Activated CD4-positive, alpha-beta T cell treated with anti-CD3 and anti-CD28 coated beads, Interleukin-2, Interleukin-6, amounts not matched to agents 100 ng/mL and 50 ng/mL, durations not matched to agents 16 hours and 8 hours (primary cell): ENCODE measurements around the gene ZC3H7B.
"Not testable (repeated sequence)": the region's sequence is repeated elsewhere in the genome, so short reads cannot be mapped to it uniquely, and the experiment has no call there.

ENCODE experiments used
- DNase-seq: peaks from one replicate; pipeline ENCODE4 v3.0.0-alpha.2; 2020

ZC3H7B gene

DNA sequence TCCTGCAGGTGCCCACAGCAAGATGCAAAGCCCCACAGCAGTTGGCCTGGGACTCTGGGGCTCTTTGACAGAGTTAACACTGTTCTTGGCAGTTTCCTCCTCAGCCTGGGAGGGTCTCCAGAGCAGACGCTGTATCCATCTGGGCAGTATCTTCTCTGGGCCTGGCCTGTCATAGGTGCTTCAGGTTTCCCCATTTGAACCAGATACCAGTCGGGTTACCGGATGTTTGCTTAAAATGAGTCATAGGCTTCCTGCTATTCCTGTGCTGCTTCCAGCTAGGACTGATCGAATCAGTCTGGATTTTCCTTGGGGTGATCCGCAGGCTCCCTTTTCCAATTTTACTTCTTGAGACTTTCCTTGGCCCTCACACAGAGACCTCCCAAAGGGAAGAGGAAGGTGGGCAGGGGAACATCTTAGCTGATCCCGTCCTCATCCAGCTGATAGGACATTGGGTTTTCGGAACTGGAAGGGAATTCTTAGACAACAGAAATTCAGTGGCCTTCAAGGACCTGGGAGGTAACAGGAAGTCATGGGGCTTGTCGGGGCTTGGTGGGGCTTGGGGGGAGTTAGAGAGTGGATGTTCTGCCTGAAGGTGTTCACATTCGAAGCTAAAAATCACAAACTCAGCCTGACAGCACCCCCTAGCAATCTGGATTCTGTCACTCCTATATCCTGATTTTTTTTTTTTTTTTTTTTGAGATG is 12.9 kb upstream of the ZC3H7B start:
- no peak for DNase-seq

DNA sequence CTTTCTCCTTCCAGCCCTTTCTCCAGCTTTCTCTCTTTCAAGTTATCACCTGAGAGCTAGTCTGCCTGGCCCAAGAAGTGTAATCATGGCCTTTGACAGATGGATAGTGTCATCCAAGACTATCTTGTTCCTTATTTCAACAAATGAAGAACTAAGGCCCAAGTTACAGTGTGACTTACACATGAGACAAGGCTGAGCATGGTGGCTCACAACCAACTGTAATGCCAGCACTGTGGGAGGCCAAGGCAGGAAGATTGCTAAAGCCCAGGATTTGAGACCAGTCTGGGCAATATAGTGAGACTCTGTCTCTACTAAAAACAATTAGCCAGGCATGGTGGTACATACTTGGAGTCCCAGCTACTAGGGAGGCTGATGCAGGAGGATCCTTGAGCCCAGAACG is 11.7 kb upstream of the ZC3H7B start:
- DNase-seq = no peak

DNA sequence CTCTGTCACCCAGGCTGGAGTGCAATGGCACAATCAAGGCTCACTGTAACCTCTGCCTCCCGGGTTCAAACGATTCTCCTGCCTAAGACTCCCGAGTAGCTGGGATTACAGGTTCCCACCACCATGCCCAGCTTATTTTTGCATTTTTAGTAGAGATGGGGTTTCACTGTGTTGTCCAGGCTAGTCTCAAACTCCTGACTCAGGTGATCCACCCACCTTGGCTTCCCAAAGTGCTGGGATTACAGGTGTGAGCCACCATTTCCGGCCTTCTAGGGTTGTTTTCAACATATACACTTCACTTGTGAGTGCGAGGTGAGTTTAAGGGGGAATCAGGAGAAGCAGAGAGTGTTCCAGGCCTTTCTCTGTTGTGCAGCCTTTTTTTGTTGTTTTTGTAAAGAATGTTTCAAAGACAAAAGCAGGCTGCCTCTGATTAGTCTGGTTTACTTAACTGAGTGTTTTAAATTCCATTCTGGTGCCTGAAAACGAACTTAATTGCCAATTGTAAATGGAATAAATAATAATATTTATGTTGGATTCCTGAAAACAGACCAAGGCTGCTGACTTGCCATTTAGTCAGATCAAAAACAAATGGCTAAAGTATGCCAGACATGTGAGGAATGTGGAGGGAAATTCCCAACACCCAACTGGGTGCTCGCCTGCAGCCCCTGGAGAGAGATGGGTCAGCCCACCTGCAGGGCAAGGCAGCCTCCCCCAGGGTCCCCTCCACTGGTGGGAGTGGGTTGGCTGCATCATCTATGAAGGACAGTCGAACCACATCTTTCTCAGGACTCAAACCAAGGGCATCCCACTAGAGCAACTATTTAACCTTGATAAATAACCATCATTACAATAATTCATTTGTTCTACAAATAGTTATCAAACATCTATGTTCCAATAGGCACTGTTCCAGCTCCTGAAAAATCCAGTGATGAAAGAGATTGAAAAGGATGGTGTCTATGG is 10.8 kb upstream of the ZC3H7B start:
- no peak for DNase-seq

DNA sequence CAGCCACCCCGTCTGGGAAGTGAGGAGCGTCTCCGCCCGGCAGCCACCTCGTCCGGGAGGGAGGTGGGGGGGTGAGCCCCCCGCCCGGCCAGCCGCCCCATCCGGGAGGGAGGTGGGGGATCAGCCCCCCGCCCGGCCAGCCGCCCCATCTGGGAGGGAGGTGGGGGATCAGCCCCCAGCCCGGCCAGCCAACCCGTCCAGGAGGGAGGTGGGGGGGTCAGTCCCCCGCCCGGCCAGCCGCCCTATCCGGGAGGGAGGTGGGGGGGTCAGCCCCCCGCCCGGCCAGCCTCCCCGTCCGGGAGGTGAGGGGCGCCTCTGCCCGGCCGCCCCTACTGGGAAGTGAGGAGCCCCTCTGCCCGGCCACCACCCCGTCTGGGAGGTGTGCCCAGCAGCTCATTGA is 6.5 kb upstream of the ZC3H7B start:
- not testable (repeated sequence) for DNase-seq

DNA sequence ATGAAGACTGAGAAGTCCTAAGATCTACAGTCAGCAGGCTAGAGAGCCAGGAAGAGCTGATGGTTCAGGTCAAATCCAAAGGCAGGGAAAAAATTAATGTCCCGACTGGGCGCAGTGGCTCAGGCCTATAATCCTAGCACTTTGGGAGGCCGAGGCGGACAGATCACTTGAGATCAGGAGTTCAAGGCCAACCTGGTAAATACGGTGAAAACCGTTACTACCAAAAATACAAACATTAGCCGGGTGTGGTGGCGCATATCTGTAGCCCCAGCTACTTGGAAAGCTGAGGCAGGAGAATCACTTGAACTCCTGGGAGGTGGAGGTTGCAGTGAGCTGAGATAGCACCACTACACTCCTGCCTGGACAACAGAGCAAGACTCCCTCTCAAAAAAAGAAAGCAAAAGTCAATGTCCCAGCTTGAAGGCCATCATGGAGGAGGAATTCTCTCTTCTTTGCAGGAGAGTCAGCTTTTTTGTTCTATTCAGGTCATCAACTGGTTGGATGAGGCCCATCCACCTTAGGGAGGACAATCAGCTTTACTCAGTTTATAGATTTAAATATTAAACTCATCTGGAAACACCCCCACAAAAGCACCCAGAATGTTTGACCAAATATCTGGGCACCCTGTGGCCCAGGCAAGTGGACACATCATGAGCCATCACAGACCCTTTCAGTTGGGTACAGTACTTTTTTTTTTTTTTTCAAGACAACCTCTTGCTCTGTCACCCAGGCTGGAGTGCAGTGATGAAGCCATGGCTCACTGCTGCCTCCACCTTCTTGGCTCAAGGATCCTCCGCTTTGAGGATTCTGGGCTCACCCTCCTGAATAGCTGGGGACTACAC is 4.3 kb upstream of the ZC3H7B start:
- no peak for DNase-seq

DNA sequence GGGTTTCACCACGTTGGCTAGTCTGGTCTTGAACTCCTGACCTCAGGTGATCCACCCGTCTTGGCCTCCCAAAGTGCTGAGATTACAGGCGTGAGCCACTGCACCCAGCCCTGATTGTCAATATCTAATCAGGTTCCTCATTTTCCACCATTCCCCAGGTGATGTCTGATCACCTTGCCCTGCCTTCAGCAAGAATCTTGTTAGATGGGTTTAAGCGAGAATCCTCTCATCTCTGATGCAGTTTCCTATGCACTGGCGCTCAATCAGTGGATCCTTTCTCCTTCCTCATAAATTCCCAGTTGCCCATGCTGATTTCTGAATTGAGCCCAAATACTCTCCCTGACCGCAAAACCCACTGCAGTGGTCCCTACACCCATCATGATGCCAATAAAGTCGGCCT is 664 bp upstream of the ZC3H7B start:
- DNase-seq = no peak

DNA sequence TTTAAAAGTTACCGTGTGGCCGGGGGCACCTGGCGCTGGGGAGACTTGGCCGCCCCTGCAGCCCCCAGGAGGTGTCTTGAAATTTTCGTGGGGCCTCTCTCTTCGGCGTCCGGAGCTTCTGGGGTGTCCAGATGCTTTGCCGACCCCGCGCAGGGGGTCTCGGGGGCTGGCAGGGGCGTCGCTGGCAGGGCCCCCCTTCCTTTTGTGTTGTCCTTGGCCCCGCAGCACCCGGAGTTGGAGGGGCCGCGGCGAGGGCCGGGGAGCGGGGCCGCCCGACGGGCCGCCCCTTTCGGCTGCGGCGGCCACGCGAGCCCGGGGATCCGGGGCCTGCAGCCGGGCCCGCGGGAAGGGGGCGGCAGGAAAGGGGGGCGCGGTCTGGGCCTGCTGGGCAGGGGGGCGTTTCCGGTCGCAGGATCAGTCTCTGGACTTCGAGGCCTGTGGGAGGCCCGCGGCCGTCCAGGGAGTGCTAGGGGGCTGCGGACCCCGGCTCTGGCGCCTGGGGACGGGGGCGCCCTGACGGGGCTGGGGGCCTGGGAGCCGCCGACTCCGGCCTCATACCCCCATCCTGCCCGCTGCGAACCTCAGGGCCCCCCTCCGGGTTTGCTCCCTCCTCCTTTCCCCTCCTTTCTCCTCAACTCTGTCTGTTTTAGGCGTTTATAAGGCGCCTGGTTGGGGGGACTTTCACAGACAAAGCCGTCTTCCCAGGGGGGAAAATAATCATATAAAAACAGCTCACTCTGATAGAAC is 869 bp downstream of the ZC3H7B start:
- no peak for DNase-seq

DNA sequence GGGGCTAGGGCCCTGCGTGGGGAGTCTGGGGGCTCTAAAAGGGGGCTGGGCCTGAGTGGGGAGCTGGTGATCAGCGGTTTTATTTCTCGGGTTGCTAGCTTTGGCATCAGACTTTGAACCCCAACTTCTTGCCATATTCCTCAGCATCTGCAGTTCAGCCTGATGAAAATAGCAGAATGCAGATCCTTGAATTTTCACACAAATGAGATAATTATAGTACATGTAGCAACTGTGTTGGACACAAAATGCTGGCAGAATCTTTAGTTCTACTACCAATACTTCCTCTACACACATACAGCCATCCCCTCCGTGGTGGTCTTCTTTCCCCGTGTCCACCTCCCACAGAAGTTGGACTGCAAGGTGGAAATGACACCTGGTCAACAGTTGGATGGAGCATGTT is 1.5 kb downstream of the ZC3H7B start:
- DNase-seq = no peak

DNA sequence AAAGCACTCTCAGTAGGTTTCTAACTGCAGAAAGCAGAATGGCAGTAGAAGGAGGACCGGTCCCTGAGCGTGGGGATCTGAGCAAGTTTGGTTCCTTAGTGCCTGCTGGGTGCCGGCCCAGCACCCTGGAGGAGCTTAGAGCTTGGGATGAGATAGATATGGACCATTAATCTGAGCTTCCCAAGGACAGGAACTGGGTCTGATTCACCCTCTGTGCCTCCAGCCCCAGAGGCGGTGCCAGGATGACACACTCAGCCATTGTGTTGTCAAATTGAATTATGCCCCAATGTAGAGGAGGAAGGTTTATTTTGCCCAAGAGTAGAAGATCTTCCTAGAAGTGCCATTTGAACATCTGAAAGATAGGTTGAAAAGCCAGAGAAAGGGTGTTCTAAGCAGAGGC is 4.3 kb downstream of the ZC3H7B start:
- DNase-seq = no peak

DNA sequence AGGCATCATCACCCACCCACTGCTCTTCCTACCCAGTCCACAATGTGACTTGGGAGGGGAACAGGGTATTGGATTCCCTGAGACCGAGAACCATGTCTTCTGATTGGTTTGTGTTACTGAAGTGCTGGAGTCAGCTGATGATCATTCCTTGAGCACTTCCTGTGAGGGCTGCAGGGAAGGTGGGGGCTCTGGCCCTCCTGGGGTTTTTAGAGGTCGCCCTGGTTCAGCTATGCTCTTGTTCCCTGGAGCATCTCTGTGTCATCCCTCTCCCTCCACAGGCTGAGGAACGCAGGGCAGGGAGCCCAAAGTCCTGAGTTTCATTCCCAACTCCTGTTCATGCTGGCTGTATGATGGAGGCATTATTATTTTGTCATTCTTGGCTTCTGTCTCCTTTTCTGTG is 6.7 kb downstream of the ZC3H7B start:
- DNase-seq = no peak

DNA sequence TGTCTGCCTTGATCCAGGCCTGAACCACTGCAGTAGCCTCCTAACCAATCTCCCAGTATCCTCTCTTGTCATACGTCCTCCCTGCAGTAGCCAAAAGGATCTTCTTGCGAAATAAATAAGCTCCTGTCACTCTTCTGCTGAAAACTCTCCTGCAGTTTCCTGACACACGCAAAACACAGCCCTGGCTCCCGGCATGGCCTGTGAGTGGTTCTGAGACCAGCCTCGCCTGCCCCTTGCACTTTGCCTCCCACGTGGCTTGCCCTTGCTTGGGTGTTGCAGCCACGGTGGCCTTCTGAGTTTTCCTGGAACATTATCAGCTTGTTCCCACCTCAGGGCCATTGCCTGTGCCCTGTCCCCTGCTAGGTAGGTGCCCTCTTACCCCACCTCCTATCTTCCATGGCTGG is 7.2 kb downstream of the ZC3H7B start:
- DNase-seq = no peak

DNA sequence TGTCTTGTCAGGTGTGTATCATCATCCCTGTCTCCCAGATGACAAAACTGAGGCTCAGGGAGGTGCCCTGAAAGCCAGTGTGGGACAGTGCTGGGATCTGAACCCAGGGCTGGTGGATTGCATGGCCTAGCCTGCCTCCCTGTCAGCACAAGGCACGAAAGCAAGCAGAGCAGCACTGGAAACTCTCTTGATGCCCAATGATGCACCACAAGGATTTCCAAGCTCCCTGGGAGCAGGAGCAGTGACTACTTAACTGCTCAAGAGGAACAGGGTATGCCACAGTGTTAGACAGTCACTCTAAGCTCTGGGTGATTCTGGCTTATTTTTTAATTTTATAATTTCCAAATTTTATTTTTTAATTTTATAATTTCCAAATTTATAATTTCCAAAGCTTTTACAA is 9.0 kb downstream of the ZC3H7B start:
- no peak for DNase-seq

DNA sequence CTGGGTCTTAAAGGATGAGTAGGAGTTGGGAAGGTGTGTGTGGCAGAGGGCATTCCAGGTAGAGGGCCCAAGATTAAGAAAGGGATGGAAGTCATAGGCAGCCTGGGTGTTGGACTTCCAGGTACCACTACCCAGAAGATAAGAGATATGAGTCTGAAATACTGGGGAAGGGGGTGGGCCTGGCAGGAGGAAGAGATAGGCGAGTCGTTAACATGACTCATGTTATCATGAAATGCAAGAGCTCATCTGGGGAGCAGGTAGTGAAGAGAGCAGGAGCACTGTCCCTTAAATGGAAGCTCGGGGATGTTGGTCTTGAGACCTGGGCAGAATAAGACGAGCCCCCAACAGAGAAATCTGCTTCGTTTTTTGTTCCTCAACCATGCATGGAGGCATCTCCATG is 10.2 kb downstream of the ZC3H7B start:
- DNase-seq = no peak

DNA sequence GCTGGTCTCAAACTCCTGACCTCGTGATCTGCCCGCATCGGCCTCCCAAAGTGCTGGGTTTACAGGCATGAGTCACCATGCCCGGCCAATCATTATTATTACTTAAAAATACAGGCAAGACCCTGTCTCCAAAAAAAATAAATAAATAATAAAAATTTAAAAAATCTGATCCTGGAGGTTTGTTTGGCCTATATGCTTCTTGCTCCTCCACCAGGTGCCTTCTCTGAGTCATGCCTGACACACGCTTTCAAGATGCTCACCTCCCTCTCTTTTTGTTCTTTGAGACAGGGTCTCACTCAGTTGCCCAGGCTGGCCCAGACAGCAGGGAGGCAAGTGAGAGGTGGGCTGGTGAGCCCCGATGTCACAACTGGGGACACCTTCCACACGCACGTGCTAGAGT is 13.5 kb downstream of the ZC3H7B start:
- DNase-seq = no peak

DNA sequence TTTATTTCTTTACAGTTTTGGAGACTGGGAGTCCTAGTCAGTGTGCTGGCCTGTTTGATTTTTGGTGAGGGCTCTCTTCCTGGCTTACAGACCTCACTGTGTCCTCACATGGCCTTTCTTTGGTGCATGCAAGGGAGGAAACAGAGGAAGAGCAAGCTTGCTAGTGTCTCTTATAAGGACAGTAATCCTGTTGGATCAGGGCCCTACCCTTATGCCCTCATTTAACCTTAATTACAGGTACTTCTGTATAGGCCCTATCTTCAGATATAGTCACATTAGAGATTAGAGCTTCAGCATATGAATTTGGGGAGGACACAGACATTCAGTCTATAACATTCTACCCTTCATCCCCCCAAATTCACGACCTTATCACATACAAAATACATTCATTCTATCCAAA is 14.3 kb downstream of the ZC3H7B start:
- no peak for DNase-seq

DNA sequence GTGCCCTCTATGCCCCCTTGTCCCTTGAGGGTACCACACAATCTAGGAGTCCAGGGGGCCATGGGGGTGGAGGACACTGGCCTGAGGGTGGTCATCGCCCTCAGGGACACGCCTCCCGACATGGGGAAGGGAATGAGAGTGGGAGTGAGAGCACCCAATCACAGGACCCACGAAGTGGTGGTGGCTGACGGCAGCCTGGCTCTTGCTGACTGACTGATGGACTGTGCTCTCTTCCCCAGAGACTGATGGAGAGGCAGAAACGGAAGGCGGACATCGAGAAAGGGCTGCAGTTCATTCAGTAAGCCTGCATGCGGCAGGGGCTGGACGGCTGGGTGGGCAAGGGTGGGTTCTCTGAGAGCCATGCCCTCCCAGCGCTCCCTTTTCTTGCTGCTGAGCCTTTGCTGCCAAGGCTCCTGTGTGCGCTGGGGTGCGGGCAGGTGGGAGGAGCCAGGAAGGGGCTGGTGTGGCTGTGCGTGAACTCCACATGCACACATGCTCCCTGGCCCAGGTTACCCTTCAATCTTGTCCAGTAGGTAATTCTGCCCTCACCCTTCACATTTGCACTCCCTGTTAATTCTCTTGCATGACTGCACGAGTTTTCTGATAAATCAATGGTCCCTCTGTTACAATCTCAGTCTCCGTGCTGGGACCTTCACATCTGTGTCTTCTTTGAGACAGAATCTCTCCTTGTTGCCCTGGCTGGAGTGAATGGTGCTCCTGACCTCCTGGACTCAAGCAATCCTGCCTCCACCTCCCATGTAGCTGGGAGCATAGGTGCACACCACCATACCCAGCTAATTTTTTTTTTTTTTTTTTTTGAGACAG is 19.3 kb downstream of the ZC3H7B start:
- DNase-seq = no peak

DNA sequence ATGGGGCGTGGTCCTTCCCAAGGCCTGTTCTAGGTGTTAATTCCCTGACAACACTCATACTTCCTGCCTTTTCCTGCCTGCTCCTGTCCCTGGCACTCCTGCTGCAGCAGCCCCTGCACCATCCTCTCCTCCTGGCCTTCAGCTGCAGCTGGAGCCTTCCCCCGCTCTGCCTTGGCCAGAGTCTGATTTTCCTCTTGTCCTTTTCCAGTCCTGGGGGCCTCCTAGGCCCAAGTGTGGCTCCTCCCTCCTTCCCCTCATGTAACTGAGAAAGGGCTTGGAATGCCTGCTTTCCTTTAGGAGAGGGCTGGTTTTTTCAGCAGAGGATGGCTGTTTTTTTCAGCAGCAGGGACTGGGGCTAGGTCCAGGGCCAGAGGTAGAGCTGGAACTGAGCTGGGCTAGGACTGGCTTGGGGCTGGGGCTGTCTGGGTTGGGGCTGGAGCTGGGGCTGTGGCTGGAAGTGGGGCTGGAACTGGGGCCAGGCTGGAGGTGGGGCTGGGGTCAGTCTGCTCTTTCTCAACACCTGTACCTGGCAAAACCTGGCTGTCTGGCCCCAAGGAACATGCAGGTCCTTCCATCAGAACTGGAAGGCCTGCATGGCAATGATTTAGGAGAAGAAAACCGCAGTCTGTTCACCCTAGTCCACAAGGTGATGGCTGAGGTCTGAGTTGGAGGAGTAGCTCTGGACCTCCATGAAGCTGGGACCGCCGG is 23.6 kb downstream of the ZC3H7B start:
- DNase-seq = no peak

DNA sequence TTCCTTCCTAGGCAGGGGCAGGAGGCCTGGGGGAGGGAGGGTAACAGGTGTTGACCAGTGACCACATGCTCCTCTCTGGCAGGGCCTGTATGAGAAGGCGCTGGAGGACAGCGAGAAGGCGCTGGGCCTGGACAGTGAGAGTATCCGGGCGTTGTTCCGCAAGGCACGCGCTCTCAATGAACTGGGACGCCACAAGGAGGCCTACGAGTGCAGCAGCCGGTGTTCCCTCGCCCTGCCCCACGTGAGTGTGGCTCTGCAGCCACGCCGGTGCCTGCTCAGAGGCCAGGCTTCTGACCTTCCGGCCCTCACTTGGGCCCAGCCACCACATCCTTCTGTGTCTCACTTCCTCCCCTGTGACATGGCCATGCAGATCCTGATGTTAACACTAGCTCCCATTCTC is 25.8 kb downstream of the ZC3H7B start:
- no peak for DNase-seq

DNA sequence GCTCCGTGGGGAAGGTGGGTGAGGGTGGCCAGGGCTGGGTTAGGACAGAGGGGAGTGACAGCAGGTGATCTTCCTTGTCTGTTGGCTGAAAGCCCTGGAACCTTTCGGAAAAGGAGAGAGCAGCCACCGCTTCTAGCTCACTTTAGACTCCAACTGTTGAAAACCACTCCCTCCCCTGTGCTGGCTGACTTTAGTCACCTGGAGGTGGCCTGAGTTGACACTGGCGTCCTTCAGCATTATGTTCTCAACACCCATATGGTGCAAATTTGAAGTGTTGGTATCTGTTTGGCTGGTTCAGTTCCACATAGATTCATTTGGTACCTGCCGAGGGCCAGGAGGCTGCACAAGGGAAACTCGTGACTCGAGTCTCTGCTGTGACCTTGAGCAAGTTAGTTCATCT is 28.8 kb downstream of the ZC3H7B start:
- no peak for DNase-seq

DNA sequence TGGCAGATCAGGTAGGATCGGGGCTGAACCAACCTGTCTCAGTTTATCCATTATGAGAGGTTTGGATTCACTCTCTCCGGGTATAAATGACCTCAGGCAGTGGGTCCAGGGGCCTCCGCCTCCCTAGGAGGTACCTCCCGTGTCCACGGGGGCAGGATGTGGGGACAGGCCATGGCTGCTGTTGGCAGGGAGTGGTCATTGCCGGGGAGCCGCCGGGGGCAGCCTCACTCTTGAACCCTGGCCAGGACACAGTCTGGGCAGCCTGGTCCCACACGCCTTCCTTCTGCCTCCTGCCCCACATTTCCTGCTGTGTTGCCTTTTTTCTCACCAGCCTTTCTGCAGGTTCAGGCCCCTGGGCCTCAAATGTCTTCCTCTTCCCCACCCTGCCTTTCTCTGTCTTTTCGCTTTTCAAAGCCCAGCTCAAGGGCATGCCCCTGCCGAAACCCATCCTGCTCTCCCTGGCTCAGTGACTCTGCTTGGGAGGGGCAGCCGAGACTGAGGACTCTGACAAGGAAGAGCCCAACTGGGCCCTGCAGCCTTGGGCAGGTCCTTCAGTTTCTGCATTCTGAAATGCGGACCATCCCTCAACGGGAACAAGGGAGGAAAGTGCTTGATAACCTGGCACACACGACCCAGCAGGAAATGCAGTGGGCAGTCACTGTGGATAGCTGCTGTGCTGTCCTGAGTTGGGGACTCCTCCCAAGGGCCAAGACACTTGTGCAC is 31.1 kb downstream of the ZC3H7B start:
- no peak for DNase-seq
